Measurements from ENCODE around the gene ILRUN. TPM values are rescaled to one million over a fixed set of nuclear protein-coding genes. Genes with fewer than 3 reads are reported as not detected.

Gene ILRUN
- total RNA-seq, 1 donor from 2014 or later = 52.0 TPM

DNA sequence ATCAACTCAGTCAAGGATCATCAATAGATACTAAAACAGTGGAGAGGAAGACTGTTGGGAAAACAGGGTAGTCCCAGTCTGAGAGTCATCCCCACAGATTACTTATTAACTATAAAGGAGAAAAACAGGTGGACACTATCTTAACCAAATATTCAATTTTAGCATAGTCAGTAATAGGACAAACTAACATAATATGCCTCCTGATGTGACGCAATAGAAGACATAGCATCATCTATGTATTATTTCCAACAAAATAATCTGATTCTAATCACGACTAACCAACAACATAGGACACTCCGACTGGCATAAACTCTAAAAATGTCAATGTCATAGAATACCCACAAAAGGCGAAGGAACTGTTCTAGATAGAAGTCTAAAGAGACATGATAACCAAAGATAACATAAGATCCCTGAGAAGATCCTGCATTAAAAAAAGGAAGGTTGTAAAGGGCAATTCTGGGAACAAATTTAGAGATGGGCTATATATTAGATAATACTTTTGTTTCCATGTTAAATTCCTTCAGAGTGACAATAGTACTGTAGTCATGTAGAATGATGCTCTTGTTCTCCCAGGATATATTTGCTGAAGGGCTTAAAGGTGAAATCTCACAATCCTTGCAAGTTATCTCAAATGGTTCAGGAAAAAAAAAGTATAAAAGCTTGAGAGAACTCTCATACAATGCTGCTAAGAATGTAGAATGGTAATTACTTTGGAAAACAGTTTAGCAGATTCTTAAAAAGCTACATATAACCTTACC, 28.9 kb downstream of the ILRUN start:
- no peak overlapping the region for H3K4me3 Mint-ChIP-seq
- H3K36me3 Mint-ChIP-seq (ENCODE audit: low read depth) = no peaks in the 10 kb centered on the region
- H3K27me3 Mint-ChIP-seq (ENCODE audit: low read depth) = no peaks in the 10 kb centered on the region
- no peak overlapping the region for H3K27ac Mint-ChIP-seq (ENCODE audit: unreplicated experiment)
- TF ChIP-seq CTCF (conservative IDR thresholded peaks at IDR 0.05) = no peak
- no peaks in the 10 kb centered on the region for H3K9me3 Mint-ChIP-seq
- H3K4me1 Mint-ChIP-seq = peaks cover 16% of the 10 kb centered on the region
- no peak for DNase-seq (ENCODE audit: low read depth, low spot score)

GRCh38 chr6:34665019-34665418, 31.5 kb downstream of the ILRUN start:
- no peaks in the 10 kb centered on the region for H3K27me3 Mint-ChIP-seq (ENCODE audit: low read depth)
- no peak for TF ChIP-seq CTCF (conservative IDR thresholded peaks at IDR 0.05)

GRCh38 chr6:34664256-34664971, 32.2 kb downstream of the ILRUN start:
- no peaks in the 10 kb centered on the region for H3K36me3 Mint-ChIP-seq (ENCODE audit: low read depth)
- H3K9me3 Mint-ChIP-seq = no peaks in the 10 kb centered on the region
- no peak overlapping the region for H3K4me3 Mint-ChIP-seq
- H3K4me1 Mint-ChIP-seq = peaks cover 20% of the 10 kb centered on the region
- peak overlapping the region; percentile 96 for H3K27ac Mint-ChIP-seq (ENCODE audit: unreplicated experiment)
- no peak for DNase-seq (ENCODE audit: low read depth, low spot score)
- no peaks in the 10 kb centered on the region for H3K27me3 Mint-ChIP-seq (ENCODE audit: low read depth)
- no peak for TF ChIP-seq CTCF (conservative IDR thresholded peaks at IDR 0.05)

More at GRCh38 chr6:34665019-34665418, 31.5 kb downstream of the ILRUN start:
- H3K9me3 Mint-ChIP-seq = no peaks in the 10 kb centered on the region
- no peak overlapping the region for H3K4me3 Mint-ChIP-seq
- peak overlapping the region; percentile 96 for H3K27ac Mint-ChIP-seq (ENCODE audit: unreplicated experiment)
- H3K4me1 Mint-ChIP-seq = peaks cover 20% of the 10 kb centered on the region
- no peaks in the 10 kb centered on the region for H3K36me3 Mint-ChIP-seq (ENCODE audit: low read depth)
- DNase-seq (ENCODE audit: low read depth, low spot score) = no peak

GRCh38 chr6:34663831-34664255, 32.7 kb downstream of the ILRUN start:
- H3K9me3 Mint-ChIP-seq = no peaks in the 10 kb centered on the region
- no peak for DNase-seq (ENCODE audit: low read depth, low spot score)
- peak overlapping the region; percentile 39 for H3K27ac Mint-ChIP-seq (ENCODE audit: unreplicated experiment)
- TF ChIP-seq CTCF (conservative IDR thresholded peaks at IDR 0.05) = no peak
- no peaks in the 10 kb centered on the region for H3K27me3 Mint-ChIP-seq (ENCODE audit: low read depth)
- peaks cover 25% of the 10 kb centered on the region for H3K4me1 Mint-ChIP-seq
- H3K36me3 Mint-ChIP-seq (ENCODE audit: low read depth) = no peaks in the 10 kb centered on the region
- H3K4me3 Mint-ChIP-seq = no peak overlapping the region

DNA sequence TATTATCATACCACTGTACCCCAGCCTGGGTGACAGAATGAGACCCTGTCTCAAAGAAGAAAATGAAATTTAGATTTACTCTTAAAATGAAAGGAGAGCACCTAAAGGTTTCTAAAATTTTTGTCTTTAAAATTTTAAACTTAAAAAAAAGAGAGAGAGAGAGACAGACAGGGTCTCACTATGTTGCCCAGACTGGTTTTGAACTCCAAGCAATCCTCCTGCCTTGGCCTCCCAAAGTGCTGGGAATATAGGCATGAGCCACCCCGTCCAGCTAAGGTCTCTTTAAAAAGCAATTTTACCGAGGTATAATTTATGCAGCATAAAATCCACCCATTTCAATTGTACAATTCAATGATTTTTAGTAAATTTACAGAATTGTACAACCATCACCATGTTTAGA, 33.2 kb downstream of the ILRUN start:
- Mint-ChIP-seq H3K27ac (ENCODE audit: unreplicated experiment) (peak overlapping the region; percentile 39), H3K27me3 (ENCODE audit: low read depth) (no peaks in the 10 kb centered on the region), H3K4me3 (no peak overlapping the region), H3K9me3 (no peaks in the 10 kb centered on the region), H3K4me1 (peaks cover 27% of the 10 kb centered on the region), H3K36me3 (ENCODE audit: low read depth) (no peaks in the 10 kb centered on the region)
- no peak for TF ChIP-seq CTCF (conservative IDR thresholded peaks at IDR 0.05)
- no peak for DNase-seq (ENCODE audit: low read depth, low spot score)
